ENCODE measurements around the gene TAS2R60.

- no peak for TF ChIP-seq CTCF (conservative IDR thresholded peaks at IDR 0.05; ENCODE audit: low read depth, low read length)
- no peak for TF ChIP-seq EZH2 (IDR thresholded peaks at IDR 0.05; ENCODE audit: borderline replicate concordance, low read depth, low read length, poor library complexity, severe bottlenecking)
These were observed 34.4 kb downstream of the TAS2R60 start, which contains the start of gene TAS2R41 for GRCh38 chr7:143477501-143478150.

Data from A673 (cell line).